Measurements from ENCODE around the gene FMNL2.

DNA sequence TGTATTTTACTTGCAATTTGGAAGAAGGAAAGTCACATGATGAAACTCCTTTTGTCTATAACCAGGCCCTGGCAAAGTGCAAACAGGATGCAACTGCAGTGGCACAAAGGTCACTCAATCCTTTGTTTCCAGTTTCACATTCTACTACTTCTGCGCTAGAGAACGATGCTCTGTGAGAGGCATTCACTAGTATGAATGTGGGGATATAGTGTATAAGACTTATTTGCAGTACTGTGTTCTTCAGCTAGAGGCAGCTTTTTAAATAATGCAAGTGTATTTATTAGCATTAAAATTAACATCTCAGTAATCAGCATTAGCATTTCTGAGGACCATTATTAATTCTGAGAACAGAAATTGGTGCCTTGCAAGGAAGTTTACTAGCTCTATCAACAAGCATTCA, 313.4 kb downstream of the FMNL2 start:
- TF ChIP-seq POLR2A (IDR thresholded peaks at IDR 0.05; ENCODE audit: low read length) (peak; percentile 7), GATA1 (IDR thresholded peaks at IDR 0.05; ENCODE audit: low read depth, low read length) (no peak)

All from erythroblast (primary cell).